ENCODE measurements around the gene JMJD7. TPM values are rescaled to one million over a fixed set of nuclear protein-coding genes. Genes with fewer than 3 reads are reported as not detected.

The JMJD7 gene
- total RNA-seq, 4 donors from 2014 or later = 9.1 to 61.1 (median 13.1) TPM

- H3K4me3 ChIP-seq = no peak overlapping the region
- peaks cover 0 to 7% (median 0%) of the 10 kb centered on the region in 4 donors for H3K4me1 ChIP-seq
- no peak for DNase-seq
- TF ChIP-seq CTCF (IDR thresholded peaks at IDR 0.05) (no peak), POLR2A (IDR thresholded peaks at IDR 0.05) (no peak)
- H3K27ac ChIP-seq = no peak overlapping the region
- H3K9me3 ChIP-seq = no peaks in the 10 kb centered on the region
- H3K27me3 ChIP-seq = no peaks in the 10 kb centered on the region
- H3K36me3 ChIP-seq = peaks cover 0 to 16% (median 0%) of the 10 kb centered on the region in 3 donors
These were observed 18.8 kb upstream of the JMJD7 start for GRCh38 chr15:41809121-41809520.

DNA sequence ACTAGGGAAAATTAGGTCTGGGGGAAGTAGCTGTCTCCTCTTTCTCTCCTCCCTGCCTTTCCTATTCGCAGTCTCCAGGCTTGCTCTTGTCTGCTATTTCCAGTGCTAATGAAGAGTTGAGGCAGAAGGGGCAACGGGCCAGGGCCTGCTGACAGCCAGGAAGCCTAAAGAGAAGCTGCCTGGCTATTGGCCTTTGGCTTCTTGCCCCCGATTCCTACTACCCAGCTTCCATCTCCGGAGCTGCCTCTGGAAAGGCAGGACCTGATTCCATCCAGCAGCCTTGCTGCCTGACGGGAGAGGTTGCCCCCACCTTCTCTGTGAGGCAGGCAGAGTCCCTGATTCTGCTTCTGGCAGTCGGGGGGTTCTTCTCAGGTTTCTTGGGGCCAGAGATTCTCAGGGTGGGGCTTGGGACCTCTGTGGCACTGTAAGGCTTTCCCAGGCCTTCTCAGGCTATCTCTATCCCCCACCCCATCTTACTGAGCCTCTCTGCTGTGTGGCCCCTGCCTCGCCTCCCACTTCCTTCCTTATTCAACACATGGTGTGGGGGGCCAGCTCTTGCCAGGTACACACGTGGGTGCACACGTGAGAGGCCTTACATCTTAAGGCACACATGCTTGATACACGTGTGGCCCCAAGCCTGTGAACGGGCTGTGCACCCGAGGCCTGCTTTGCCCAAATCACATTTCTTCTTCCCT is 18.2 kb upstream of the JMJD7 start:
- TF ChIP-seq POLR2A (IDR thresholded peaks at IDR 0.05) = no peak
- TF ChIP-seq CTCF (IDR thresholded peaks at IDR 0.05) = no peak
- Histone ChIP-seq H3K4me3 (no peak overlapping the region), H3K27me3 (no peaks in the 10 kb centered on the region), H3K36me3 (peaks cover 0 to 16% (median 0%) of the 10 kb centered on the region in 3 donors), H3K4me1 (peaks cover 0 to 1% (median 0%) of the 10 kb centered on the region in 4 donors), H3K27ac (no peak overlapping the region), H3K9me3 (no peaks in the 10 kb centered on the region)
- no peak for DNase-seq

DNA sequence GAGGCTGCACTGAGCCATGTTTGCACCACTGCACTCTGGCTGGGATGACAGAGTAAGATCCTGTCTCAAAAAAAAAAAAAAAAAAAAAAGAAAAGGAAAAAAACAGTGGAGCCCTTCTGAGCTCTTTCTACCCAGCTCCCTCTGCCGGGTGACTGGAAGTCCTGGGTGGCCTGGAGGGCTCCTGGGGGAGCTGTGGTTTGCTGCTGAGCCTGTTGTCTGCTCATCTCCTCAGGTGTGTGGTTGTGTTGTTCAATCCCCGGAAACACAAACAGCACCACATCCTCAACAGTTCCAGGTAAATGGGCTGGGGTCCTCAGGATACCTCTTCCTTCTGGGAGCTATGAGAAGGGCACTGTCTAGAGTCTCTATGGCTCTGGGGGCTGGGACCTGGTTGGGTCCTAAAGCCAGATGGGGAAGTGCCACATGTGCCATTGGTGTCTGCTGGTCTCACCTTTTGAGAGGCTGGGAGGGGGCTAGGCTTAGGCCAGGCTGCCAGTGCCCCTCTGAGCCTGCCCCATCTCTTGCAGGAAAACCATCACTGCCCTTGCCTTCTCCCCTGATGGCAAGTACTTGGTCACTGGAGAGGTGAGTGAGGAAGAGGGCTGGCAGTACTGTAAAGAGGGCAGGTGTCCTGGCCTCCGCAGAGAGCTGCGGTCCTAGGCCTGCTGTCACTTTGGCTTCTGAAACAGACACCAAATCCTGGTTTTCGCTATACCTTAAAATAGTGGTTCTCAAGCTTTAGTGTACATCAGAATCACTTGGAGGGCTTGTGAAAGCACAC is 17.1 kb upstream of the JMJD7 start:
- no peak for DNase-seq
- Histone ChIP-seq H3K4me3 (no peak overlapping the region), H3K27me3 (no peaks in the 10 kb centered on the region), H3K27ac (no peak overlapping the region), H3K36me3 (peaks cover 0 to 26% (median 0%) of the 10 kb centered on the region in 3 donors), H3K4me1 (no peaks in the 10 kb centered on the region), H3K9me3 (no peaks in the 10 kb centered on the region)
- TF ChIP-seq CTCF (IDR thresholded peaks at IDR 0.05) (no peak), POLR2A (IDR thresholded peaks at IDR 0.05) (no peak)

DNA sequence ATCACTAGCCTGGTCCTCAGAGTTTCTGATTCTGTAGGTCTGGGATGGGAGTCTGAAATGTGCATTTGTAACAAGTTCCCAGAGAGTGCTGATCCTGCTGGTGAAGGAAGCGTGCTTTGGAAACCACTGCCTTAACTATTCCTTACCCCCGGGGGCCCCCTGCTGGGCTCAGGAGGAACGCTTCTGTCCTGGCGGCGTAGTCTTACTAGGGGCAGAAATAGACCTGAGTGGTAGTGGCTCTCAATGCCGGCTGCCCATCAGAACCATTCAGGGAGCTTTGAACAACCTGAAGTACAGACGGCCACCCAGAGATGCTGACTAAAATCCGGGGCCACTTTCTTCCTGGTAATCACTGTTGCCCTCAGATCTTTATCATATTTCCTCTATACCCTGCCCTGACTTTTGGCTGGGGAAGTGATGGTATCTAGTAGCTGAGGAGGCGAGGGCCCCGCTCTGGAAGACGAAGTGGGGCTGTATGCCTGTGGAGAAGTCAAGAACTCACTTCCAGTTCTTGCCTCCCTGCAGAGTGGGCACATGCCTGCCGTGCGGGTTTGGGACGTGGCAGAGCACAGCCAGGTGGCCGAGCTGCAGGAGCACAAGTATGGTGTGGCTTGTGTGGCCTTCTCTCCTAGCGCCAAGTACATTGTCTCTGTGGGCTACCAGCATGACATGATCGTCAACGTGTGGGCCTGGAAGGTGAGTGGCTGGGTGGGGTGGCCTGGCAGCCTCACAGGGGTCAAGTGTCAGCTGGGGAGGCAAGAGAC is 16.3 kb upstream of the JMJD7 start:
- DNase-seq = peak; percentile 80 to 92 (median 86)
- TF ChIP-seq POLR2A (IDR thresholded peaks at IDR 0.05) = no peak
- TF ChIP-seq CTCF (IDR thresholded peaks at IDR 0.05) = peak; percentile 82 to 93 (median 92)
- Histone ChIP-seq H3K27me3 (no peaks in the 10 kb centered on the region), H3K4me1 (no peaks in the 10 kb centered on the region), H3K36me3 (peaks cover 0 to 29% (median 0%) of the 10 kb centered on the region in 3 donors), H3K4me3 (no peak overlapping the region), H3K9me3 (no peaks in the 10 kb centered on the region), H3K27ac (no peak overlapping the region)

DNA sequence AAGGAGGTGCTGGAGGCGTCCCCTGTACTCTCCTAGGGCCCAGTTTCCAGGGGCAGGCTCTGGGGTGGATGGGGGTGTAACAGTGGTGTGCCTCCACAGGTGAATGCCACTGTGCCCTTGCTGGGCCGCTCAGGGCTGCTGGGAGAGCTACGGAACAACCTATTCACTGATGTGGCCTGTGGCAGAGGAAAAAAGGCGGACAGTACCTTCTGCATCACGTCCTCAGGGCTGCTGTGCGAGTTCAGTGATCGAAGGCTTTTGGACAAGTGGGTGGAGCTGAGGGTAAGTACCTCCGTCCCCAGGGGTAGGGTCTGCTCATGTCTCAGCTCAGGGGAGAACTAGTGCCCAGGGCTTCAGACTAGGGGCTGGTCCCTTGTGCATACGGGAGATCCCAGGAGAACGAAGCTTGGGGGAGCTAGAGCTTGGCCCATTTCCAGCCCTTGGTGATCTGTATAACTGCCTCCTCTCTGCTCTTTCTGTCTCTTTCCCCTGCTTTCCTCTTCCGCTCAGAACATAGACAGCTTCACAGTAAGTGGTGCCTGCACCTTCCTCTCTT is 15.0 kb upstream of the JMJD7 start:
- Histone ChIP-seq H3K27ac (no peak overlapping the region), H3K27me3 (no peaks in the 10 kb centered on the region), H3K4me3 (no peak overlapping the region), H3K9me3 (no peaks in the 10 kb centered on the region), H3K36me3 (peaks cover 0 to 39% (median 0%) of the 10 kb centered on the region in 3 donors), H3K4me1 (no peaks in the 10 kb centered on the region)
- TF ChIP-seq CTCF (IDR thresholded peaks at IDR 0.05) (no peak), POLR2A (IDR thresholded peaks at IDR 0.05) (no peak)
- no peak for DNase-seq

Data from Peyer's patch (tissue), 4 donors.